Activated CD4-positive, alpha-beta T cell treated with anti-CD3 and anti-CD28 coated beads for 36 hours (primary cell): Measurements from ENCODE around the gene FLAD1. TPM values are rescaled to one million over a fixed set of nuclear protein-coding genes. Genes with fewer than 3 reads are reported as not detected.

ENCODE experiments used
- ATAC-seq: fragments of 200-7000 bp; cut with Tn5 transposase; one replicate; pipeline ENCODE4 v1.10.0; 2021; ENCODE audit warnings: mild to moderate bottlenecking, moderate library complexity
- CTCF ChIA-PET: fragments of 350-600 bp; sonication (Branson Sonifier 250); formaldehyde crosslinking; loops from one replicate; lab custom pipeline; 2021; ENCODE audit warnings: antibody characterized with exemption; lab: Charles Lee
- POLR2A ChIA-PET: fragments of 350-600 bp; sonication (Branson Sonifier 250); formaldehyde crosslinking; loops from one replicate; lab custom pipeline; 2021; ENCODE audit warnings: antibody characterized with exemption, inconsistent platforms; lab: Charles Lee
- DNase-seq: peaks from one replicate; pipeline ENCODE4 v3.0.0-alpha.2; 2020
- H3K27ac Mint-ChIP-seq: one replicate; pipeline ENCODE4 v1.8.0; 2021; ENCODE audit warnings: mixed read lengths
- H3K27me3 Mint-ChIP-seq: one replicate; pipeline ENCODE4 v1.8.0; 2021; ENCODE audit warnings: mixed read lengths
- H3K36me3 Mint-ChIP-seq: one replicate; pipeline ENCODE4 v1.8.0; 2021; ENCODE audit warnings: low read depth, mixed read lengths
- H3K4me1 Mint-ChIP-seq: one replicate; pipeline ENCODE4 v1.8.0; 2021; ENCODE audit warnings: mixed read lengths
- H3K4me3 Mint-ChIP-seq: one replicate; pipeline ENCODE4 v1.8.0; 2021; ENCODE audit warnings: mild to moderate bottlenecking, moderate library complexity, mixed read lengths
- H3K9me3 Mint-ChIP-seq: one replicate; pipeline ENCODE4 v1.8.0; 2021; ENCODE audit warnings: low read depth, mixed read lengths
- intact Hi-C, 2 experiments: fragments of 100-400 bp; cut with DNase I in 1 of 2; cut with micrococcal nuclease in 1 of 2; formaldehyde crosslinking; loops; one replicate each; pipeline versions ENCODE4 v1.14.2 to v1.15.1; 2022 to 2024; cut with DNase I, micrococcal nuclease
- total RNA-seq, 2 experiments: library from RNA; stranded (reverse); gene quantifications; one replicate each; pipeline ENCODE4 v1.2.3, GENCODE V29; 2021

FLAD1 gene
- total RNA-seq, 2 experiments from 2014 or later, result 38.0 to 42.4 TPM

GRCh38 chr1:154968731-154969130, 14.4 kb upstream of the FLAD1 start:
- peaks cover 37% of the 10 kb centered on the region for H3K4me1 Mint-ChIP-seq
- POLR2A ChIA-PET, result no interaction called here
- no peaks in the 10 kb centered on the region for H3K27me3 Mint-ChIP-seq
- H3K9me3 Mint-ChIP-seq, result no peaks in the 10 kb centered on the region
- CTCF ChIA-PET, result interaction anchor here (0.9 to 1.0 kb wide), 2 partner anchors 15 to 282 kb away, joined by 3 read pairs; no protein-coding TSS in a partner anchor
- H3K27ac Mint-ChIP-seq, result peak overlapping the region; percentile 75
- ATAC-seq, result no peak
- peaks cover 37% of the 10 kb centered on the region for H3K36me3 Mint-ChIP-seq
- intact Hi-C loops, result no loop called here
- DNase-seq, result no peak
- no peak overlapping the region for H3K4me3 Mint-ChIP-seq

GRCh38 chr1:154969246-154969645, 13.9 kb upstream of the FLAD1 start:
- ChIA-PET POLR2A (interaction anchor here (1.2 kb wide), 1 partner anchor 13 kb away, joined by 5 read pairs; no protein-coding TSS in a partner anchor), CTCF (interaction anchor here (0.6 to 1.1 kb wide), 4 partner anchors 13 to 1043 kb away, joined by 3 to 6 read pairs (median 3); partner anchors contain the start of gene PBXIP1)
- Mint-ChIP-seq H3K4me3 (no peak overlapping the region), H3K27ac (peak overlapping the region; percentile 67), H3K36me3 (peaks cover 36% of the 10 kb centered on the region), H3K4me1 (peaks cover 34% of the 10 kb centered on the region), H3K27me3 (no peaks in the 10 kb centered on the region), H3K9me3 (no peaks in the 10 kb centered on the region)
- ATAC-seq, result no peak
- intact Hi-C loops, result no loop called here
- DNase-seq, result no peak

- H3K27me3 Mint-ChIP-seq, result no peaks in the 10 kb centered on the region
- peak overlapping the region; percentile 67 for H3K27ac Mint-ChIP-seq
- ATAC-seq, result no peak
- intact Hi-C loops, result loop anchor here in 1 of 2 experiments (10.0 kb wide), 2 partner anchors 715 to 785 kb away; partner anchors contain the start of genes DAP3 and YY1AP1
- peaks cover 34% of the 10 kb centered on the region for H3K4me1 Mint-ChIP-seq
- H3K9me3 Mint-ChIP-seq, result no peaks in the 10 kb centered on the region
- H3K4me3 Mint-ChIP-seq, result no peak overlapping the region
- CTCF ChIA-PET, result interaction anchor here (0.6 to 2.4 kb wide), 5 partner anchors 14 to 1044 kb away, joined by 3 to 12 read pairs (median 5); partner anchors contain the start of gene PBXIP1
- peaks cover 31% of the 10 kb centered on the region for H3K36me3 Mint-ChIP-seq
- DNase-seq, result no peak
- POLR2A ChIA-PET, result interaction anchor here (1.1 to 1.2 kb wide), 2 partner anchors 14 to 29 kb away, joined by 5 read pairs; no protein-coding TSS in a partner anchor
Observed at GRCh38 chr1:154969860-154970452, 13.2 kb upstream of the FLAD1 start.

- ChIA-PET CTCF (interaction anchor here (0.5 to 2.4 kb wide), 6 partner anchors 9 to 1047 kb away, joined by 3 to 12 read pairs (median 4); partner anchors contain the start of genes EFNA4 and PYGO2), POLR2A (interaction anchor here (0.6 to 1.2 kb wide), 4 partner anchors 12 to 365 kb away, joined by 3 to 5 read pairs (median 3); partner anchors contain the start of genes FLAD1 and PBXIP1)
- H3K27me3 Mint-ChIP-seq, result no peaks in the 10 kb centered on the region
- H3K4me3 Mint-ChIP-seq, result peak within 1 kb of the TSS; percentile 7
- H3K9me3 Mint-ChIP-seq, result no peaks in the 10 kb centered on the region
- intact Hi-C loops, result loop anchor here in 1 of 2 experiments (10.0 kb wide), 2 partner anchors 714 to 786 kb away; partner anchors contain the start of genes DAP3 and YY1AP1
- H3K4me1 Mint-ChIP-seq, result peaks cover 34% of the 10 kb centered on the region
- ATAC-seq, result no peak
- peaks cover 22% of the 10 kb centered on the region for H3K36me3 Mint-ChIP-seq
- DNase-seq, result peak; percentile 74
- peak within 1 kb of the TSS; percentile 82 for H3K27ac Mint-ChIP-seq
Observed at GRCh38 chr1:154970631-154971340, 12.4 kb upstream of the FLAD1 start, which contains the start of gene SHC1. SHC1 (minus strand) TSS chr1:154970747; CDS start chr1:154970526, 221 bp downstream.

GRCh38 chr1:154971341-154971998, 11.7 kb upstream of the FLAD1 start:
- ChIA-PET CTCF (interaction anchor here (0.6 to 2.4 kb wide), 7 partner anchors 9 to 371 kb away, joined by 3 to 12 read pairs (median 3); partner anchors contain the start of genes EFNA4, PMVK and PYGO2), POLR2A (interaction anchor here (0.6 to 1.2 kb wide), 3 partner anchors 11 to 63 kb away, joined by 3 to 4 read pairs (median 3); partner anchors contain the start of gene FLAD1)
- no peak for ATAC-seq

GRCh38 chr1:154972213-154972516, 11.0 kb upstream of the FLAD1 start:
- no peak overlapping the region for H3K4me3 Mint-ChIP-seq
- no peak for DNase-seq
- H3K27ac Mint-ChIP-seq, result no peak overlapping the region
- CTCF ChIA-PET, result interaction anchor here (0.7 to 2.4 kb wide), 6 partner anchors 9 to 372 kb away, joined by 3 to 12 read pairs (median 3); partner anchors contain the start of gene PMVK
- no peak for ATAC-seq
- intact Hi-C loops, result loop anchor here in 1 of 2 experiments (10.0 kb wide), 2 partner anchors 713 to 787 kb away; partner anchors contain the start of genes DAP3 and YY1AP1
- peaks cover 22% of the 10 kb centered on the region for H3K36me3 Mint-ChIP-seq
- H3K27me3 Mint-ChIP-seq, result no peaks in the 10 kb centered on the region
- no peaks in the 10 kb centered on the region for H3K9me3 Mint-ChIP-seq
- H3K4me1 Mint-ChIP-seq, result peaks cover 34% of the 10 kb centered on the region
- POLR2A ChIA-PET, result interaction anchor here (0.6 to 1.2 kb wide), 3 partner anchors 11 to 64 kb away, joined by 3 to 4 read pairs (median 3); partner anchors contain the start of gene FLAD1

More at GRCh38 chr1:154971341-154971998, 11.7 kb upstream of the FLAD1 start:
- peak overlapping the region; percentile 7 for H3K4me3 Mint-ChIP-seq
- H3K27me3 Mint-ChIP-seq, result no peaks in the 10 kb centered on the region
- DNase-seq, result no peak
- intact Hi-C loops, result loop anchor here in 1 of 2 experiments (10.0 kb wide), 2 partner anchors 713 to 787 kb away; partner anchors contain the start of genes DAP3 and YY1AP1
- no peaks in the 10 kb centered on the region for H3K9me3 Mint-ChIP-seq
- peaks cover 25% of the 10 kb centered on the region for H3K36me3 Mint-ChIP-seq
- peaks cover 34% of the 10 kb centered on the region for H3K4me1 Mint-ChIP-seq
- peak overlapping the region; percentile 82 for H3K27ac Mint-ChIP-seq

- Mint-ChIP-seq H3K27ac (no peak overlapping the region), H3K27me3 (no peaks in the 10 kb centered on the region), H3K36me3 (peaks cover 23% of the 10 kb centered on the region)
Observed at GRCh38 chr1:154972517-154973343, 10.4 kb upstream of the FLAD1 start.

GRCh38 chr1:154973344-154974101, 9.6 kb upstream of the FLAD1 start:
- Mint-ChIP-seq H3K9me3 (no peaks in the 10 kb centered on the region), H3K36me3 (peaks cover 25% of the 10 kb centered on the region), H3K27ac (no peak overlapping the region), H3K4me3 (no peak overlapping the region), H3K27me3 (no peaks in the 10 kb centered on the region), H3K4me1 (peaks cover 34% of the 10 kb centered on the region)
- ATAC-seq (peak; percentile 30), DNase-seq (peak; percentile 98)
- intact Hi-C loops, result loop anchor here (1.0 to 10.0 kb wide), 19 partner anchors 10 to 789 kb away; partner anchors contain the start of genes FLAD1 (in 2 of the 2), PYGO2 (in 2 of the 2), UBE2Q1 (in 2 of the 2) and ADAM15 (in 1 of the 2)
- POLR2A ChIA-PET, result interaction anchor here (0.6 to 2.3 kb wide), 14 partner anchors 8 to 639 kb away, joined by 3 to 12 read pairs (median 4); partner anchors contain the start of genes FLAD1, LENEP, PBXIP1 and PMVK
- CTCF ChIA-PET, result interaction anchor here (0.6 to 2.9 kb wide), 10 partner anchors 12 to 198 kb away, joined by 3 to 15 read pairs (median 3); partner anchors contain the start of genes ADAM15, PBXIP1 and PYGO2

More at GRCh38 chr1:154972517-154973343, 10.4 kb upstream of the FLAD1 start:
- POLR2A ChIA-PET, result interaction anchor here (0.6 to 2.3 kb wide), 5 partner anchors 17 to 64 kb away, joined by 3 to 12 read pairs (median 4); partner anchors contain the start of genes PBXIP1 and PMVK
- Mint-ChIP-seq H3K4me3 (no peak overlapping the region), H3K4me1 (peaks cover 37% of the 10 kb centered on the region), H3K9me3 (no peaks in the 10 kb centered on the region)
- intact Hi-C loops, result loop anchor here in 1 of 2 experiments (1.0 to 10.0 kb wide), 3 partner anchors 11 to 788 kb away; partner anchors contain the start of genes DAP3, PYGO2 and YY1AP1
- no peak for DNase-seq
- ATAC-seq, result no peak
- CTCF ChIA-PET, result interaction anchor here (0.9 to 2.9 kb wide), 8 partner anchors 8 to 119 kb away, joined by 3 to 12 read pairs (median 3); partner anchors contain the start of genes ADAM15 and PMVK
